K562 (cell line): ENCODE results near the gene FMN2. TPM values are rescaled to one million over a fixed set of nuclear protein-coding genes. Genes with fewer than 3 reads are reported as not detected.
A peak's percentile ranks its signal among the peaks of the same experiment; 100 is the strongest.

ENCODE experiments used
- ATAC-seq: fragments of 200-7000 bp; cut with Tn5 transposase; 3 replicates; pipeline ENCODE4 v1.9.1; 2020; ENCODE audit warnings: moderate library complexity
- BruUV-seq: library from RNA; stranded (reverse); fragments of 400-500 nt; replicated peaks from 2 replicates; lab custom pipeline; 2021; lab: Mats Ljungman, UMichigan
- CTCF ChIA-PET: fragments of 300-600 bp; formaldehyde crosslinking; extraction: SDS; loops from one replicate; lab custom pipeline; 2021; ENCODE audit warnings: low intra/inter-chr PET ratio; lab: Yijun Ruan, JAX
- POLR2A ChIA-PET: fragments of 300-600, 350-650 bp; sonication (Branson Sonifier 250); formaldehyde crosslinking; extraction: SDS; loops from one replicate; lab custom pipeline; 2021; ENCODE audit warnings: antibody characterized with exemption, inconsistent platforms; lab: Yijun Ruan, JAX
- DNase-seq, 4 experiments: peaks; one replicate each; pipeline versions ENCODE4 v3.0.0 to v3.0.0-alpha.2; 2011 to 2018; ENCODE audit warnings: low spot score in 3 of 4, mixed read lengths in 3 of 4; ENCODE audit errors: extremely low read depth in 1 of 4
- FAIRE-seq: peaks from 2 replicates; lab custom pipeline; 2011; peaks lifted over from hg19 to GRCh38; lab: Jason Lieb, UNC
- H2AFZ ChIP-seq: 2 replicates; pipeline ENCODE4 v1.6.0; 2011; ENCODE audit warnings: low read depth, low read length, control low read depth, inconsistent platforms
- H3K27ac ChIP-seq: fragments of 200-600 bp; 3 replicates; pipeline ENCODE4 v1.8.0; 2011; ENCODE audit warnings: low read depth, mild to moderate bottlenecking, control low read depth, inconsistent platforms, low read length, moderate library complexity, mixed read lengths; ENCODE audit errors: extremely low read depth
- H3K27me3 ChIP-seq, 2 experiments: fragments of 300-600 bp in 1 of 2; 2 replicates in 1 of 2; 3 replicates in 1 of 2; pipeline versions ENCODE4 v1.6.0 to v1.8.0; 2011; ENCODE audit warnings: inconsistent platforms in 2 of 2, low read length in 2 of 2, mild to moderate bottlenecking in 1 of 2, mixed read lengths in 1 of 2, moderate library complexity in 1 of 2; ENCODE audit not compliant: control insufficient read depth in 2 of 2, insufficient read depth in 2 of 2
- H3K36me3 ChIP-seq: fragments of 300-600 bp; 3 replicates; pipeline ENCODE4 v1.8.0; 2011; ENCODE audit warnings: mild to moderate bottlenecking, low read length, inconsistent platforms; ENCODE audit not compliant: control insufficient read depth, insufficient read depth
- H3K4me1 ChIP-seq, 2 experiments: fragments of 200-600 bp in 1 of 2; replicated peaks in 1 of 2; 2 replicates in 1 of 2; 3 replicates in 1 of 2; pipeline versions ENCODE4 v1.5.1 to v1.8.0; 2011; ENCODE audit warnings: inconsistent platforms in 2 of 2, low read length in 2 of 2, mild to moderate bottlenecking in 1 of 2, mixed read lengths in 1 of 2, moderate library complexity in 1 of 2; ENCODE audit not compliant: control insufficient read depth in 2 of 2, insufficient read depth in 2 of 2
- H3K4me2 ChIP-seq: 2 replicates; pipeline ENCODE4 v1.6.1; 2011; ENCODE audit warnings: low read length, control low read depth, inconsistent platforms, mixed read lengths; ENCODE audit not compliant: insufficient read depth
- H3K4me3 ChIP-seq: fragments of 200-600 bp; sonication (generic), shearing (Covaris generic); 2 replicates; pipeline ENCODE4 v1.5.1; 2016; ENCODE audit warnings: control low read depth, inconsistent platforms
- H3K79me2 ChIP-seq: fragments of 200-600 bp; 3 replicates; pipeline ENCODE4 v1.8.0; 2011; ENCODE audit warnings: low read length, inconsistent platforms; ENCODE audit not compliant: control insufficient read depth, insufficient read depth
- H3K9ac ChIP-seq, 2 experiments: 2 replicates each; pipeline versions ENCODE4 v1.6.0 to v1.6.1; 2011; ENCODE audit warnings: low read depth in 2 of 2, low read length in 2 of 2, control low read depth in 1 of 2, inconsistent platforms in 1 of 2, mild to moderate bottlenecking in 1 of 2, mixed read lengths in 1 of 2; ENCODE audit not compliant: insufficient read depth in 1 of 2
- H3K9me1 ChIP-seq: one replicate; pipeline ENCODE4 v1.6.0; 2011; ENCODE audit warnings: inconsistent platforms, mild to moderate bottlenecking, low read length, moderate library complexity; ENCODE audit not compliant: control insufficient read depth, insufficient read depth
- H3K9me3 ChIP-seq: replicated peaks from 2 replicates; pipeline ENCODE4 v1.5.1; 2011; ENCODE audit warnings: low read depth, low read length, inconsistent platforms; ENCODE audit not compliant: control insufficient read depth, insufficient read depth
- H4K20me1 ChIP-seq: replicated peaks from 2 replicates; pipeline ENCODE4 v1.6.1; 2011; ENCODE audit warnings: low read length, inconsistent platforms, mixed read lengths; ENCODE audit not compliant: control insufficient read depth, insufficient read depth
- NRF1 ChIP-seq, 2 experiments: fragments of 450-650 bp; IDR thresholded peaks in 1 of 2; conservative IDR thresholded peaks in 1 of 2; 2 replicates each; pipeline ENCODE4 v1.6.1; 2014; ENCODE audit warnings: mild to moderate bottlenecking in 2 of 2
- THAP12 ChIP-seq: fragments of 250-450 bp; sonication (Bioruptor Pico); IDR thresholded peaks from 2 replicates; pipeline ENCODE4 v1.9.0; 2021; ENCODE audit warnings: mild to moderate bottlenecking, inconsistent platforms
- WGBS: fragments of 100-300 bp; shearing (Covaris generic); methylation state at CpG from one replicate; pipeline ENCODE4 v1.1.6; 2016; ENCODE audit warnings: low coverage, mixed read lengths; ENCODE audit not compliant: insufficient coverage; ENCODE audit errors: missing lambda C conversion rate; 5-methylcytosine and 5-hydroxymethylcytosine counted together
- in situ Hi-C: fragments of 300-500 bp; cut with MboI; formaldehyde crosslinking; loops from 4 replicates; pipeline ENCODE4 v1.15.0; 2018; ENCODE audit warnings: inconsistent platforms, mixed read lengths
- intact Hi-C: fragments of 100-400 bp; cut with micrococcal nuclease; formaldehyde crosslinking; loops from 2 replicates; pipeline ENCODE4 v1.14.2; 2022
- polyA plus RNA-seq, 8 experiments: library from polyadenylated mRNA; depleted of rRNA in 4 of 8; stranded (reverse) in 5 of 8; unstranded in 3 of 8; fragments of >200 nt; fragmentation: Nextera tagmentation in 2 of 8; fragmentation: Illumina TruSeq in 1 of 8; extraction: Ambion mirVana in 2 of 8; extraction: Trizol in 1 of 8; gene quantifications; 2 replicates each; pipeline versions ENCODE4 v1.2.1 to v1.2.3, GENCODE V29; 2011 to 2014; ENCODE audit warnings: inconsistent platforms in 1 of 8, missing spikeins in 1 of 8
- total RNA-seq, 7 experiments: library from RNA; depleted of rRNA in 6 of 7; stranded (reverse); fragments of >200 nt in 6 of 7; fragmentation: Illumina TruSeq in 2 of 7; extraction: Trizol in 2 of 7; gene quantifications; 2 replicates each; pipeline versions ENCODE4 v1.2.1 to v1.2.3, GENCODE V29; 2011 to 2021; ENCODE audit warnings: low replicate concordance in 1 of 7

FMN2 gene
- total and polyA plus RNA-seq, 9 of the 15 experiments (the other 6 are each of a cell fraction or from before 2014, with no cell fraction given) = 0.15 to 0.45 (median 0.16) TPM; not detected in 3

- Histone ChIP-seq H3K4me2 (no peak overlapping the region), H3K27me3 (no peaks in the 10 kb centered on the region), H2AFZ (no peak overlapping the region), H3K9me1 (no peaks in the 10 kb centered on the region), H3K27ac (no peak overlapping the region), H3K9ac (no peak overlapping the region), H3K4me1 (no peaks in the 10 kb centered on the region), H3K9me3 (no peaks in the 10 kb centered on the region; the same call in 1 of the 2 replicates), H4K20me1 (no peaks in the 10 kb centered on the region), H3K4me3 (no peak overlapping the region), H3K36me3 (no peaks in the 10 kb centered on the region), H3K79me2 (no peaks in the 10 kb centered on the region)
- intact Hi-C loops = no loop called here
- peak in 1 of 4 experiments; percentile 21 for DNase-seq
- ChIA-PET POLR2A (interaction anchor here (0.6 kb wide), 1 partner anchor 9 kb away, joined by 3 read pairs; no protein-coding TSS in a partner anchor), CTCF (no interaction called here)
- in situ Hi-C loops = no loop called here
- no peak for FAIRE-seq
- 5% methylated on average over 9 of the region's 9 CpGs for WGBS
- BruUV-seq = no TSS peak
- TF ChIP-seq THAP12 (CRISPR knock-in tag) (no peak), NRF1 (conservative IDR thresholded peaks at IDR 0.05 in 1 of 2, IDR thresholded peaks at IDR 0.05 in 1 of 2) (peak; percentile 78 to 80)
- no peak; the same call in 2 of the 3 replicates for ATAC-seq
Observed at GRCh38 chr1:240338837-240339236, 247.2 kb downstream of the FMN2 start.
